ENCODE measurements around the gene NDFIP1.

DNA sequence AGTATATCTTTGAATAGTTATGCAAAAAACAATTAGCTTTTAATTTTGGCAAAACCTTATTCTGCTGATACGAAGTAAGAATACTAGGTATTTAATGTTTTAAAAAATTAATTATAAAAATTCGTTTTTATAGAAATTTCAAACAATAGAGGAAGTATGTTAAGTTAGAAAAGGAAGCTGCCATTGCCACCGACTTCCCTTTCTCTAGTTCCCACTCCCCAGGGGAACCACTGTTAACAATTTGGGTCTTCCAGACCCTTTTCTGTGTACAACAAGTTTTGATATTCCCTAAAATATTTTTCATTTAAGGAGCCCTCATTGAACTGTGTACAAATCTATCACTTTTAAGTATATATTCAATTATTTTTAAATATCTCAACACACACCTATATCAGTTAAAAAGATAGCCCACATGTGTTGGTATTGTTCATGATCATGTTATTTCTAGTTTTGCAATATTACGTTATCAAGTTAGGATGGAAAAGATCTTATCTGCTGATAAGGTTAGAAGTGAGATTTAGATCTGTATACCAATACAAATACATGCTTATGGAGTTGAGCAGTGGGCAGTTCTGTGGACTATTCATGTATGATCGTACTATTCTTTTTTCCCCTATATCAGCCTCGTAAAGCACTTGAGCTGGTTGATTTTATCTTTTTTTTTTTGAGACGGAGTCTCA is 25.9 kb downstream of the NDFIP1 start:
- TF ChIP-seq, protein P1, sequence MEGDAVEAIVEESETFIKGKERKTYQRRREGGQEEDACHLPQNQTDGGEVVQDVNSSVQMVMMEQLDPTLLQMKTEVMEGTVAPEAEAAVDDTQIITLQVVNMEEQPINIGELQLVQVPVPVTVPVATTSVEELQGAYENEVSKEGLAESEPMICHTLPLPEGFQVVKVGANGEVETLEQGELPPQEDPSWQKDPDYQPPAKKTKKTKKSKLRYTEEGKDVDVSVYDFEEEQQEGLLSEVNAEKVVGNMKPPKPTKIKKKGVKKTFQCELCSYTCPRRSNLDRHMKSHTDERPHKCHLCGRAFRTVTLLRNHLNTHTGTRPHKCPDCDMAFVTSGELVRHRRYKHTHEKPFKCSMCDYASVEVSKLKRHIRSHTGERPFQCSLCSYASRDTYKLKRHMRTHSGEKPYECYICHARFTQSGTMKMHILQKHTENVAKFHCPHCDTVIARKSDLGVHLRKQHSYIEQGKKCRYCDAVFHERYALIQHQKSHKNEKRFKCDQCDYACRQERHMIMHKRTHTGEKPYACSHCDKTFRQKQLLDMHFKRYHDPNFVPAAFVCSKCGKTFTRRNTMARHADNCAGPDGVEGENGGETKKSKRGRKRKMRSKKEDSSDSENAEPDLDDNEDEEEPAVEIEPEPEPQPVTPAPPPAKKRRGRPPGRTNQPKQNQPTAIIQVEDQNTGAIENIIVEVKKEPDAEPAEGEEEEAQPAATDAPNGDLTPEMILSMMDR (IDR thresholded peaks at IDR 0.05; ENCODE audit: borderline replicate concordance, extremely low read depth, low read length, poor library complexity, severe bottlenecking) = no peak
- no peak for TF ChIP-seq EZH2 (IDR thresholded peaks at IDR 0.05; ENCODE audit: borderline replicate concordance, low read depth, low read length, severe bottlenecking)
